DOHH2 (cell line): Measurements from ENCODE around the gene MAP3K4.

Experiments
- EZH2phosphoT487 ChIP-seq: fragments of 200-600 bp; sonication (generic); IDR thresholded peaks from 2 replicates; pipeline ENCODE4 v1.6.1; 2017; ENCODE audit warnings: borderline replicate concordance, mild to moderate bottlenecking, antibody characterized with exemption, low read length, moderate library complexity, mixed read lengths
- TF ChIP-seq, protein P1 (sequence below): fragments of 200-600 bp; sonication (generic); IDR thresholded peaks from one replicate; pipeline ENCODE4 v1.5.1; 2014; ENCODE audit warnings: antibody characterized with exemption, mild to moderate bottlenecking, low read depth, low read length; ENCODE audit not compliant: poor library complexity, severe bottlenecking

DNA sequence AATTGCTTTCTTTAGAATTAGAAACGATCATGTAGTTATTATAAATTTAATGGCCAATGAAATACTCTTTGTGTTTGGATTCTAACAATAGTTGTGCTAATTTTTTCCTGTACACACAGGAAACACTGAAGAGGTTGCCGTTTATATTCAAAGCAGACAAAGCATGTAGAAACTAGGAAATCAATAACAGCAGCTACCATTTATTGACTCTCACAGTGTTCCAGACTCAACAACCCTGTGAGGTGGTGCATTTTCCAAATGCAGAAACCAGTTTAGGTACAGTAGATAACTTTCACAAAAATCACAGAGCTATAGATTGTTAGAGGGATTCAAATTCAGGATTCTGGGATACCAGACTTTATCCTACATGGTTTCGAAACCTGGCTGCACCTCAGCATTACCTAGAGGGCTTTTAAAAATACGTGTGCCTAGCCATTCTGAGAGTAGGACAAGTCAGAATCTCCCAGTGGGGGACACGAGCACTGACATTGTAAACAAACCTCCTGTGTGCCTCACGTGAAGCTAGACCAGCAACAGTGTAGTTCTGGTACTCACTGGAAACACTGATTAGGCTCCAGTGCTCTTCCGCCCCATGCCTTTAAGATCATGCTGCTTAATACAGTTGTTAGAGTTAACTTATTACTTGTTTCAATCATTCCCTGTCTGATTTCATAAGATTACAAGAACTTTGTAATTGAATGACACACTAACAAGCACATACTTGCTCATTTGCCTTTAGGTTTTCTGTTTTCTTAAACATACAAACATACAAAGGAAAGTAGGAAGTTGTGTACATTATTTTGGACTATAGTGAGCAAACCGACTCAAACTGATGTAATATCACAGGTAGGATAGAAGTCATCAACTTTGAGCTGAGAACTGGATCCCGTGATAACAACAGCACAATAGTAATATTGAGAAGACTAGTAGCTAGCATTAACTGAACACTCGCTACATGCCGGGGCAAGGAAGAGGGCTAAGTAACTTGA is 65.8 kb downstream of the MAP3K4 start:
- TF ChIP-seq, protein P1, sequence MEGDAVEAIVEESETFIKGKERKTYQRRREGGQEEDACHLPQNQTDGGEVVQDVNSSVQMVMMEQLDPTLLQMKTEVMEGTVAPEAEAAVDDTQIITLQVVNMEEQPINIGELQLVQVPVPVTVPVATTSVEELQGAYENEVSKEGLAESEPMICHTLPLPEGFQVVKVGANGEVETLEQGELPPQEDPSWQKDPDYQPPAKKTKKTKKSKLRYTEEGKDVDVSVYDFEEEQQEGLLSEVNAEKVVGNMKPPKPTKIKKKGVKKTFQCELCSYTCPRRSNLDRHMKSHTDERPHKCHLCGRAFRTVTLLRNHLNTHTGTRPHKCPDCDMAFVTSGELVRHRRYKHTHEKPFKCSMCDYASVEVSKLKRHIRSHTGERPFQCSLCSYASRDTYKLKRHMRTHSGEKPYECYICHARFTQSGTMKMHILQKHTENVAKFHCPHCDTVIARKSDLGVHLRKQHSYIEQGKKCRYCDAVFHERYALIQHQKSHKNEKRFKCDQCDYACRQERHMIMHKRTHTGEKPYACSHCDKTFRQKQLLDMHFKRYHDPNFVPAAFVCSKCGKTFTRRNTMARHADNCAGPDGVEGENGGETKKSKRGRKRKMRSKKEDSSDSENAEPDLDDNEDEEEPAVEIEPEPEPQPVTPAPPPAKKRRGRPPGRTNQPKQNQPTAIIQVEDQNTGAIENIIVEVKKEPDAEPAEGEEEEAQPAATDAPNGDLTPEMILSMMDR, result no peak
- no peak for TF ChIP-seq EZH2phosphoT487
